GM18507 (cell line): ENCODE measurements around the gene NFATC1.

Source experiments
- DNase-seq: peaks from one replicate; pipeline ENCODE4 v3.0.0; 2011; ENCODE audit warnings: low read depth; ENCODE audit not compliant: insufficient read length; ENCODE audit errors: extremely low spot score
- FAIRE-seq: peaks from 2 replicates; lab custom pipeline; 2011; peaks lifted over from hg19 to GRCh38; lab: Jason Lieb, UNC

Gene NFATC1

DNA sequence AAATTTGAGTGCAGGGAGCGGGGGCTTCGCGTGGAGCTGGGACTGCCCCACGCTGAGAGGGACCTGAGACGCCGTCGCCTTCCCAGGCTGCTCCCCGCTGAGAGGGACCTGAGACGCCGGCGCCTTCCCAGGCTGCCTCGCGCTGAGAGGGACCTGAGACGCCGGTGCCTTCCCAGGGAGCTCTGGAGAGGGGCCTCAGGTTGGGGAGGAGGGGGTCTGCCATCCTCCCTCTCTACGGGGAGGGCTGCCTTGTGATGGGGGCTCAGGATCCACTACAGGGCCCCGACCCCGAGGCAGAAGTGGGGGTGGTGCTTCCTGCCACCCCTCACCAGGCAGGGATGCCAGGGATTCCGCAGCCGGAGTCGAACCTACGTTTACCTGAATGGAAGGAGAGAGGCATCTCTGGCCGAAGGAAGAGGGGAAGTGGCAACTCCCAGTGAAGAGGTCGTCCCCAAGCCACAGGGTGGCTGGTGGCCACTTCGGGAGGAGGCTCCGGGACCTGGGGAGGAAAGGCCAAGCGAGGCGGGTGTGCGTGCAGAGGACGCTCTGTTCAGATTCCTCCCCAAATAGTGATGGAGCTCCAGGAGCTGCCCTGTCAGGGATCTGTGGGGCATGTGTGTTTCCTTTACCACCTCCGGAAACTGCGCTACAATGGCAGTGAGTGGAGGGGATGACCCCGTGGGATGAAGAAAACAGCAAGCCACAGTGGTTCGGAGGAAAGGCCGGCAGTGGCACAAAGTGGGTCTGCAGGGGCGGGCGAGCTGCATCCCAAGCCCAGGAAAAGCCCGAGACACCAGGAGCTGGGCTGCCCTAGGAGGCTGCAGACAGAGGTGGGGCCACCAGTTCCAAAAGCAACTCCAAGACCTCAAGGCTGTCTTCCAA lies 175.7 kb downstream of the NFATC1 start:
- FAIRE-seq (no peak), DNase-seq (no peak)

DNA sequence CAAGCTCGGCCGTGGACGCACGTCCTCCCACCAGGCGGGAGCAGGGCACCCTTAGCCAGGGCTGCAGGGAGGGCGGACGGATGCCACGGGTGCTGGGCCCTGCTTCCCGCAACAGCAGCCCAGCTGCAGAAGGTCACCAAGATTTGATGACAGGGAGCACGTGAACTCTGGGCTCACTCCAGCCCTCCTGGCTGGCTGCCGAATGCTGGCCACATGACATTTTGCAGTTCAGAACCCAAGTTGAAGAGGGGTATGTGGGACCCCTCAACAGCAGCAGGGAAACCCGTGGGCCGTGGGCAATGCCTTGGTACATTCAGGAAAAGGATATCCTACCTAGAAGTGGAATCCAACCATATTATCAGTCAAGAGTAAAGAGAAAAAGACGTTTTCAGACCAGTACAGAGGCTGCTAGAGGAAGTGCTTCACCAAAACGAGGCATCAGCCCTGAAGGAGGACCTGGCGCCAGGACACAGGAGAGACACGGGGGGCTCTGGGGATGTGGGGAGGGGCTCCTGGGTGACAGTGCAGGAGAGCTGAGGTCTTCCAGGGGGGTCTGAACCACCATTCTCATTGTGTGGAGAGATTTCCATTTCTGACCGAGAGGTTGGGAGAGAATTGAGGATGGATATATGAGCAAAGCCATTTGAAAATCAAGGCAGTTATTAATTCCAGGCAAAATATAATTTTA lies 176.5 kb downstream of the NFATC1 start:
- DNase-seq = no peak
- no peak for FAIRE-seq

DNA sequence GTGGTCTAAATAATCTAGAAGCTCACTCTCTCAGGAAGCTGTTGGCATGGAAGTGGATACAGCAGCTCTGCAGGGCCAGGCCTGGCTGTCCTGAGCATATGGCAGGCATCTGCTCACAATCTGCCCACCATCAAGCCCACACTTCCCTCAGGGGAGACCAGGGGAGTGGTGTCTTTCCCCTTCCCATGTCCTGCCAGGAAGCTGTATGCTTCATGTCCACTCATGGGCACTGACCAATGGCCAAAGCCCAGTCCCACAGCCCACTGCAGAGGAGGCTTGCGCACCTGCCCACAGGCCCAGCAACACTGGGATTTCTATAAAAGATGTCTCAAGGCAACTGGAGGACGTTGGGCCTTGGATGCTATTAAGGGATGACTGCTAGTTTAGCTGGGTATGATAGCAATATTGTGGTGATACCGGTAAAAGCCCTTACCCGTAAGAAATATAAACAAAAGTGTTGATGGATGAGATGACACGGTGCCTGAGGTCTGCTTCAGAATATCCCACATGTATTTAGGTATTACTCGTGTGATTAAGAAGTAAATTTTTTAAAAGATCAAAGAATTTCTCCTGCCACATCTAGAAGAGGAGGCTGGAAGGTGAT lies 177.2 kb downstream of the NFATC1 start:
- FAIRE-seq = no peak
- DNase-seq = no peak

DNA sequence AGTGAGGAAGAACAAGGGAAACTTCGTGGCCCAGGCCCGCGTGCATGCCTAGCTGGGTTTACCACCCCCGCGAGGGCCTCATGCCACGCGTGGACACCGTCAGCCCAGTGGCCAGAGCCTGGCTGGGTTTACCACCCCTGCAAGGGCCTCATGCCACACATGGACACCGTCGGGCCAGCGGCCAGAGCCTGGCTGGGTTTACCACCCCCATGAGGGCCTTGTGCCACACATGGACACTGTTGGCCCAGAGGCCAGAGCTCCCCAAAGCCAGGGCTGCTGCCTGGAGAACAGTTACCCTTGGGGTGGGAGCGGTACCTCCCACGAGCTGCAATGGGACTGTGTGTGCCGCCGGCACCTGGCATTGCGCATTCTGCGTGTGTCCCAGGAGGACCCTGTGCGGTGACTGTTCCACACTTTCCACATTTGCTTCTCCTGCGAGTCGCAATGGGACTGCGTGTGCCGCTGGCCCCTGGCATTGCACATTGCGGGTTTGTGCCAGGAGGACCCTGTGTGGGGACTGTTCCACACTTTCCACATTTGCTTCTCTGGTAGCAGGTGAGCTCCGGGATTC lies 178.3 kb downstream of the NFATC1 start:
- DNase-seq (no peak), FAIRE-seq (no peak)

DNA sequence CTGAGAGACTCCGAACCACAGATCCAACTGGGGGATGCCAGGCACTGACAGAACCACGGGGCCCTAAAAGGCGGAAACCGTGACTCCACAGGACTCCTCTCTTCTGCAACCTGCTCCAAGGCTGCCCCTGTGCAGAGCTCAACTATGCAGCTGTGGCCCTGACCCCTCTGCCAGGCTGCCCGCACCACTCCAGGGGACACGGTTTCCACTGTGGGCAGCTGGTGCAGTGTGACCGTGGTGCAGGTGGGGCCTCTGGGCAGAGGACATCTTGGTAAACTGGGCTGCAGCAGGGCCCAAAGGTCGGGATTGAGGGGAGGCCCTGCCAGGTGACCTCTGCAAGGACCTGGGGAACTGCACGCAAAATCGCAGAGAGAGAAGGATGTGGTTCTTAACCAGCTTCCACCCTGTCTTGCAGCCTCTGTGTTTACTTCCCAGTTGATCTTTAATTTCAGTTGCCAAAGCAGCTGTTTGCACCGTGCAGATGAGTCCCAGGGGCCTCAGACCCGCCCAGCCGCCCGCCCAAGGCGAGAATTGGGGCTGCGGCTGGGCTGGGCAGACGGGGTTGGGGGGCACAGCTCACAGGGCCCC lies 179.3 kb downstream of the NFATC1 start:
- DNase-seq (no peak), FAIRE-seq (no peak)

DNA sequence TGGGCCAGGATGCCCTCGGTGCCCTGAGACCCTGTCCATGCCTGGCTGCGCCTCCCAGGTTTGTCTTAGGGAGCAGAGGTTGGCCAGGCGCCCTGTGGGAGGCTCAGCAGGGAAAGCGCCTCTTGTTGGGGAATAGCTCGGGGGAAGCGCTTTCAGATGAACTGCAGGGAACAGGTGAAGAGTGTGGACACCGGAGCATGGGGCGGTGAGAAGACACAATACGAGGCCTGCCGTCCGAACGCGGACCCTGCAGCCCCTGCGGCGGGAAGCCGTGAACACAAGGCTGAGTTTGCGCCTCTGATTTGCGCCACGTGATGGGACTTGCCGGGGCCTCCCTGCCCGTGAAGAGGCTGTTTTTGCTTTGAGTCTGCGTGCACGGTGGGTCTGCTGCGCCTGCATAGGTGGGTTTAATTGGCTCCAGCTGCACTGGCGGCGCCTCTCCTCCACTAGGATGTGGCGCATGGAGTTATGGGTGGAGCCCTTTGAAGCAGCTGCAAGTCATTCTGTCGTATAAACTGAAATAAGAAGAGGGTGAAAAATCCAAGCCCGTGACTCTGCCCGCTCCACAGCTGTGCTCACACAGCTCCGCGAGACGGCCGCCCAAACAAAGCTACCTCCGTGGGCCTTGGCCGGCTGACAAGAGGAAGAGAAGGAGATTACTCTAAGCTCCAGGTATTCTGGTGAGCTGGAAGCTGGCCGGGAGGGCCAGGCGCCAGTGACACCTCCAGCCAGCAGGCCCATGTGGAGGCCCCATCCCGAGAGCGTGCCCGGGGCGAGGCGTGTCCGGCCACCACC lies 180.4 kb downstream of the NFATC1 start:
- no peak for FAIRE-seq

DNA sequence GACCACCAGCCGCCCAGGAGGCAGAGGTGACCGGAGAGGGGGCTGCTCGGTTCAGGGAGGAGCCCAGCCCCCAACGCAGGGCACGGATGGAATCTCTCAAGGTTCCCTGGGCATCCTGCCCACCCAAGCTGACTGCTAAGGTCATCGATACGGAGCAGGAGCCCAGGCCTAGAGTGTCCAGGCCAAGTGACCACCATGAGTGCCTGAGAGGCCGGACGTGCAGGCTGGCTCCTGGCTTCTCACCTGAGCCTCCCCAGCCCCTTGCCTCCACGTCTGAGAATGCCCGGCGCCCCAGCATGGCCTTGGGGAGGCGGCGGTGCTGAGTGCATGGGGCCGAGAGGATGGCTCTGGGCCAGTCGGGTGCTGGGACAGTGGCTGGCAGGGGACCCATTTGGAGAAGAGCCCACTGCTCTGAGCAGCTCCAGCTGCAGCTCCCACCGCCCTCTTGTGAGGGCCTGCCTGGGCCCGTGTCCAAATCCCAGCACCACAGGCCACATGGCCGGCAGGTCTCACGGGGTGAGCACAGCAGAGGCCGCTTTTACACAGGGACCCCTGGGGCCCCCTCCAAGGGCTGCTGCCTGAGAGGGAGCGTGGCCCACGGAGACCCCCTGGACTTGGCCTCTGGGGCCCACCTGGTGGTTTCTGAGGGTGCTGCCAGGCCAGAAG lies 181.1 kb downstream of the NFATC1 start:
- DNase-seq (no peak), FAIRE-seq (no peak)

More for the DNA sequence above, 180.4 kb downstream of the NFATC1 start:
- DNase-seq = no peak

DNA sequence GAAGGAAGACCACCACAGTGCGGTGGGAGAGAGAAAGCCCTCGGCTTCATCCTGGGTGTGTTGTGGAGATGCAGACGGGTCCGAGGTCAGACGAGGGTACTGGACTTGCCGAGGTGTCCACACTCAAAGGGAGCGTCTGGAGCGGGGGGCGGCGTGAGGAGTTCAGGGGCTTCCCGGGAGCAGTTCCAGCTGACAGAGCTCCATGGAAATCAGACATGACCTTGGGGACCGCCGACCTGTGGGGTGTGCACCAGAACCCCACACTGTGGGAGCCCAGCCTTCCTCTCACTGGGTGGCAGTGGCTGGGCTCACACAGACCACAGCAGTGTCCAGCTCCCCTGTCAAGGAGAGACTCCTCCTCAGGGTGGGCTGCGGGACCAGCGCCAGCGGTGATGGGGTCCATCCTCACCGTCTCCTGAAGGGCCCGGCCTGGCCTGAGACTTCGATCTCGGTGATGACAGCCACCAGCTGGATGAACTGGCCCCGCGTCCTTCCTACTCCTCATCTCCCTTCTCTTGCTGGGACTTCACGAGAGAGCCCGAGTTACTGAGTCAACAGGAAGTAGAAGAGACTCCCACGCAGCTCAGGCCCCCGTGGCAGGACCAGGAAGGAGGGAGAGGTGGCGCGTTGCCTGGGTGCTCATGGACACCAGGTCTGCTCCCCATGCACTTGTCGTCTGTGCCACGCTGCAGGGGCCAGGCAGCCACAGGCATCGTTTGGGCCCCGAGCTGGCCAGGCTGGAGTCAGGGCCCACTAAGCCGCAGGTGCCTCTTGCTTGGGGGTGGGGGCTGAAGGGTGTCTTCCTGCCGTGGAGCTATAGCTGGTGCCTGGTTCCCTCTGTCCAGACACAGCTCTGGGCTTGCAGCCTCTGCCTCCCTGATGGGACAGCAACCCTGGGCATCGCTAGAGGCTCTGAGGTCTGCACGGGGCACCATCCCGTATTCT lies 182.0 kb downstream of the NFATC1 start:
- no peak for FAIRE-seq
- DNase-seq = no peak

DNA sequence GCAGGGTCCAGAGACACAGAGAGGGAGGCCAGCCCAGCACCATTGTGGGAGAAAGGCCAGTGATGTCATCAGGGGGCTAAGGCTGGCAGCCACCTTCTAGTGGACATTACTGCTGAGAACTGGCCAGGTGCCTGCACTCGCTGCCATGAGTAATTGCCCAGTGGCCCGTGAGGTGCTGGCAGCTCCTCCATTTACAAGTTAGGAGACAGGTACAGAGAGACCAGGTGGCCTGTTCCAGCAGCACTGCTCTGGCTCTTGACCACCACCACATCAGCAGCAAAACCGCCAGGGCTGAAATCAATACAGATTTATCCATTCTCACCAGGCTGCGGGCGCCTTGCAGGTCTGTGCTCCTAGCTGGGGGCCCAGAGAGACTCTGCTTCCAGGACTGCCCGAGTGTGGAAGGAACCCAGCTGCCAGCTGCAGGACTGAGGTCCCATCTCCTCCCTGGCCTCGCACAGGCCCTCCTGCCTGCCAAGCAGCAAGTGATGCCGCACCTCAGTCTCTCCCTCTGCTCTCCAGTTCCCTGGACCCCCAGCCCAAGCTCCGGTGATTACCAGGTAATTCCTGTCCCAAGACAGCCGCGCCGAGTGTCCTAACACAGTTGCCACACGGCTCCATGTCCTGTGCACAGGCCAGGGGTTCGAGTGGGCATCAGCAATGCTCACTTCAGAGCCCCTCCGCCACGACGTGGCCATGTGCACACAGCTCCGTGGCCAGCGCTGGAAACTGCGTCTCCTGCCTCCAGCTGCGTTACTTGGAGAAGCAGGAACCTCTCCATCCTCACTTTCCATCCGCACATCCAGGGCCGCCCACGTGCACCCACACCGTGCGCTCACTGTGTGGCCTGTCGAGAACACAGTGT lies 182.9 kb downstream of the NFATC1 start:
- no peak for FAIRE-seq
- no peak for DNase-seq
